C4-2B (cell line): ENCODE measurements around the gene VPS8.
"Not testable (repeated sequence)": the region's sequence is repeated elsewhere in the genome, so short reads cannot be mapped to it uniquely, and the experiment has no call there.

Experiments used
- H3K27ac ChIP-seq: fragments of 450-650 bp; 2 replicates; pipeline ENCODE4 v1.5.1; 2017
- ZFX ChIP-seq: fragments of 450-650 bp; IDR thresholded peaks from 2 replicates; pipeline ENCODE4 v1.6.1; 2017
- TF ChIP-seq, protein P1 (sequence below): fragments of 450-650 bp; conservative IDR thresholded peaks from 2 replicates; pipeline ENCODE4 v1.5.1; 2017; ENCODE audit warnings: mild to moderate bottlenecking

Gene VPS8

DNA sequence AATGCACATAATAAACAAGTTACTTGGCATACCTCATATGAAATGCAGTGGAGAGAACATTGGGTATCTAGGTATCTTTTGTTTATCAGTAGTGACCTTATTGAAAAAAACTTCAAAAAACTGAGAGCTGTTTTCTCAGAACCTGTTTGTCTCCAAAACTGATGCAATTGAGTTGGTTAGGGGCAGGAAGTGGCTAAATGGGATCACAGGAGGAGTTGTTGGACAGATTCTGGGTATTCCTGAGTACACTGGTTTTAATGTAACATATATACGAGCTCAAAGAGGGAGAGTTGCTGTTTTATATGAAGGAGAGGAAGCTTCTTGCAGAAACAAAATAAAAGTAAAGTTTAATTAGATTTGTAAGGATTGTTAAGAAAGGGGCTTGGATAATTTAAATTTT lies 181.4 kb downstream of the VPS8 start:
- TF ChIP-seq, protein P1, sequence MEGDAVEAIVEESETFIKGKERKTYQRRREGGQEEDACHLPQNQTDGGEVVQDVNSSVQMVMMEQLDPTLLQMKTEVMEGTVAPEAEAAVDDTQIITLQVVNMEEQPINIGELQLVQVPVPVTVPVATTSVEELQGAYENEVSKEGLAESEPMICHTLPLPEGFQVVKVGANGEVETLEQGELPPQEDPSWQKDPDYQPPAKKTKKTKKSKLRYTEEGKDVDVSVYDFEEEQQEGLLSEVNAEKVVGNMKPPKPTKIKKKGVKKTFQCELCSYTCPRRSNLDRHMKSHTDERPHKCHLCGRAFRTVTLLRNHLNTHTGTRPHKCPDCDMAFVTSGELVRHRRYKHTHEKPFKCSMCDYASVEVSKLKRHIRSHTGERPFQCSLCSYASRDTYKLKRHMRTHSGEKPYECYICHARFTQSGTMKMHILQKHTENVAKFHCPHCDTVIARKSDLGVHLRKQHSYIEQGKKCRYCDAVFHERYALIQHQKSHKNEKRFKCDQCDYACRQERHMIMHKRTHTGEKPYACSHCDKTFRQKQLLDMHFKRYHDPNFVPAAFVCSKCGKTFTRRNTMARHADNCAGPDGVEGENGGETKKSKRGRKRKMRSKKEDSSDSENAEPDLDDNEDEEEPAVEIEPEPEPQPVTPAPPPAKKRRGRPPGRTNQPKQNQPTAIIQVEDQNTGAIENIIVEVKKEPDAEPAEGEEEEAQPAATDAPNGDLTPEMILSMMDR: no peak
- TF ChIP-seq ZFX: no peak
- no peak overlapping the region for H3K27ac ChIP-seq

DNA sequence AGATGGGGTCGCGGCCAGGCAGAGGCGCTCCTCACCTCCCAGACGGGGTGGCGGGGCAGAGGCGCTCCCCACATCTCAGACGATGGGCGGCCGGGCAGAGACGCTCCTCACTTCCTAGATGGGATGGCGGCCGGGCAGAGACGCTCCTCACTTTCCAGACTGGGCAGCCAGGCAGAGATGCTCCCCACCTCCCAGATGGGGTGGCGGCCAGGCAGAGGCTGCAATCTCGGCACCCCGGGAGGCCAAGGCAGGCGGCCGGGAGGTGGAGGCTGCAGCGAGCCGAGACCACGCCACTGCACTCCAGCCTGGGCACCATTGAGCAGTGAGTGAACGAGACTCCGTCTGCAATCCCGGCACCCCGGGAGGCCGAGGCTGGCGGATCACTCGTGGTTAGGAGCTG lies 191.9 kb downstream of the VPS8 start:
- not testable (repeated sequence) for H3K27ac ChIP-seq

DNA sequence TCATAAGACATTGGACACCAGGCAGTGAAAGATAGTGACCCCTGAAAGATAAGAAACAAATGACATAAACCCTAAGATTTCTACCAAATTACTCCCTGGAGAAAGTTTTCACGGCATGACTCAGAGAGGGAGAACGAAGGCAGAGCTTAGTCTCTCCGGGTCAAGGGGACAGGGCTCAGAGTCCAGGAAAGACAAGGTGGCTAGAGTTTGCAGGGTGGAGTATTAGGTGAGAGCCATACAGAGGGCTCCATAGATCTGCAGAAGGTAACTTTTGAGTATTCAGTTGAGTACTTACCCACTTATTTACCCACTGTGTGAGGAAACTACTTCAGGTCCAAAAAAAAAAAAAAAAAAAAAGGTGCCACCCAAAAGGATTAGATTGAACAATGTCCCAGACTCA lies 197.7 kb downstream of the VPS8 start:
- TF ChIP-seq, protein P1: no peak
- TF ChIP-seq ZFX: no peak
- H3K27ac ChIP-seq: no peak overlapping the region

DNA sequence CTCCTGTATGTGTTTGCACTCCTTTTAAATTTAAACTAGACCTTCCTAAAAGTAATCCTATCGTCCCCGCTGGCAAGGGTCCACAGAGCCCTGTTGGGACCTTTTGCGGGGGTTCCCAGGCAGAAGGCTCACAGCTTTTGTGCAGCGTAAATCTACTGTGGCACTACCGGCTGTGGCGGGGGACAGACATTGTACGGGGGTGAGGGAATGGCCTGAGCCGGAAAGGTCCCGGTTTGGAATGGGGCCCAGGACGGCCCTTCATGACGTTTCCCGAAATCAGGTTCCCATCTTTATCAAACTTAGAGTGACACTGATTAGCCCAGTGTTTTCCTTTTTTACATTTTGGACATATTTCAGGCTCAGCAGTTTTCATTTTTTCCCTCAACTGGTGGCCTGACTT lies 205.6 kb downstream of the VPS8 start:
- H3K27ac ChIP-seq: not testable (repeated sequence)

DNA sequence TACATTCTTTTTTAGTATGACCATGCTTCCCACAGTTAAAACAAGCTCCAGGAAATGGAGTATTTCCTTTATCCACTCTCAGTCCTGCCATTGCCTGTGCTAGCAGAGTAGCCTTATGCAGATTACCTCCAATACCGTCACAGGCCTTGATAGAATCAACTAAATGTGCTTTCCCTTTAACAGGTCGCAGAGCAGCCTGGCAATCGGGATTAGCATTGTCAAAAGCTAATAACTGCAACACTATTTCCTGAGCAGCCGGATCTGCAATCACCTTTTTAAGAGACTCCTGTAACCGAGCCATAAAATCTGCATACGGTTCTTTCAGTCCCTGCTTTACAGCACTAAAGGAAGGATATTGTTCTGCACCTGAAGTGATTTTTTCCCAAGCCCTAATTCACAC lies 206.0 kb downstream of the VPS8 start:
- not testable (repeated sequence) for H3K27ac ChIP-seq

DNA sequence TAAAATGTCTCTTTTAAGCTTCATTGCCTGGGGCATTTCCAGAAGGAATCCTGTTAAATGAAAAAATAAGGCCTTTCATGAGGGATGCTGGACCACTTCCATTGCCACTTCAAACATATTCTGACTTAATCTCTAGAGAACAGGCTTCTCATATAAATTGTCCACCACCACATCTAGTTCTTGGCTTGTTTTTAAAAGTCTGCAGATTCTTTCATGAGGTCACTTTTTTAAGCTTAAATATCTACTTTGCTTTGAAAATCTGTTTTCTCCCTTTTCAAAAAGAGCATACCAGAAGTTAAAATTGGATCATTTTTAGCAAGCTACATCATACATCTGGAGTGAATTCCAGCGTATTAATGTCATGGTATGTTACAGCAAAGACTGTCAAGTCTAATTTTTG lies 209.3 kb downstream of the VPS8 start:
- TF ChIP-seq, protein P1: no peak
- no peak for TF ChIP-seq ZFX
- H3K27ac ChIP-seq: no peak overlapping the region

DNA sequence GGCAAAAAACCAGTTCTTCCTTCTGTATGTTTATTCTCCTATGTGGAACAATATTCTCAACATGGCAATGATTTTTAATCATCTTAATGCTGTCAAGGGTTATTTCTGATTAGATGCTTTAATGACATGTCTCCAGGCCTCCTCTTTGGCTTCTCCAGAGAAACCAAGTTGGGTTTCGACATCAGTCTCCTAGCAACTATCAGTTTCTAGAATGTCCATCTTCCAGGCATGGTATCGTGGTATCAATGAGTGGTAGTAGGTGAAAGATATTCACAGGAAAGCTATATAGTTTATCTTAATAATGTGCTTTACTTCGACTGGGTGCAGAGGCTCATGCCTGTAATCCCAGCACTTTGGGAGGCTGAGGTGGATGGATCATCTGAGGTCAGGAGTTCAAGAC lies 212.4 kb downstream of the VPS8 start:
- TF ChIP-seq, protein P1: no peak
- no peak for TF ChIP-seq ZFX
- H3K27ac ChIP-seq: no peak overlapping the region

DNA sequence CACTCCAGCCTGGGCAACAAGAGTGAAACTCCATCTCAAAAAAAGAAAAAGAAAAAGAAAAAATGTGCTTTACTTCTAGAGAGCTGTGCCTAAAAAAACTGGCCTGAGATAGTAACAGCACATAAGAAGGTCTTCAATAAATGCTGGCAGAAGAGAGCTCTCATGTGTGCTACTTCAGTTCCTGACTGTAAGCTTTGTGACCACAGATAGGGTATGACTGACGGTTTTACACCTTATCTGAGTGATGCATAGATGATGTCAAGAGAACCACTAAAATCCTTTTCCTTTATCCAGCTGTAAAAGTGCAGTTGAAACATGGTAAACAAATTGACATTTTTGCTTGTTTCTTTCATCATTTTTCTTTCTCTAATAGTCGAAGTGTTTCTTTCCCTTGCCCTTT lies 213.0 kb downstream of the VPS8 start:
- TF ChIP-seq ZFX: no peak
- TF ChIP-seq, protein P1: no peak
- no peak overlapping the region for H3K27ac ChIP-seq

DNA sequence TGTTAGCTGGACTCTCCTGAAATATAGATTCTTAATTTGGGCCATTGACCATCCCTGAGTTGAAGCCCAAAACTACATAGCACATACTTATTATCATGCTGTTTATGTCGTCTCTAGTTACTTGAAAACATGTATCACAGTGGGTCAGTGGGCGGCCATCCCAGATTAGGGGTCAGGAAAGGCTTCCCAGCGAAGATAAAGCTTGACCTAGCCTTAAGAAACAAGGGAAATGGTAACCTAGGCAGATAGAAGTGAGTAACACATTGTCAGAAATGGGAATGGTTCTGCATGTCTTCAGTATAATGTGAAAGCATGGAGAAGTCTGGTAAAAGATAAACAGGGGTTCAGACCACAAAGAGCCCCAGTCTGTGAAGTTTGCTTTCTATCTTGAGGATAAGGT lies 216.2 kb downstream of the VPS8 start:
- no peak overlapping the region for H3K27ac ChIP-seq
- no peak for TF ChIP-seq ZFX

DNA sequence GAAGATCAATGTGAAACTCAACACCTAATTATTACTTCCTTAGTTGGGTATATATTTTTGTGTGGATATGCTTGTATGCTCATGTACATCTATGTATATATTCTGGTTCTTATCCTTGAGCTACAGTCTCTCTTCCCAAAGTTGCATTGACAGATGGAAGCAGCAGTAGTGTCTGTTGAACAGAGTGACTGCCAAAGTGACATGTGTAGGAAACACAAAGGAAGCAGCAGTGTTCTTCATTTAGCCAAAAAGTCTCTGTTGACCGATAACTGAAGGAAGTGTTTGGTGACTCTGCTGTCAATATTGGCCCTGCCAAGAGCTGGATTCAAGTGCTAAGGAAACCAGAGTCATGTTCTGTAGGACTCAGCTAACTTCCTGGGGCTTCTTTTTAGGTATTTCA lies 217.1 kb downstream of the VPS8 start:
- no peak overlapping the region for H3K27ac ChIP-seq
- TF ChIP-seq ZFX: no peak
- TF ChIP-seq, protein P1: no peak
